ENCODE data around the gene GPR84.

GPR84 gene

GRCh38 chr12:54404061-54405004 lies 40.0 kb upstream of the GPR84 start:
- 63 to 70% methylated on average over 11 of the region's 11 CpGs for WGBS, 2 experiments
- Histone ChIP-seq H3K27me3 (ENCODE audit: control insufficient read depth, insufficient read depth, low read length, poor library complexity, severe bottlenecking) (no peaks in the 10 kb centered on the region), H3K9me3 (ENCODE audit: control insufficient read depth, low read length) (no peaks in the 10 kb centered on the region), H3K36me3 (ENCODE audit: control insufficient read depth, insufficient read depth, low read length) (peaks cover 71% of the 10 kb centered on the region), H3K4me3 (ENCODE audit: insufficient read depth, low read depth, low read length) (no peak overlapping the region), H3K4me1 (ENCODE audit: control insufficient read depth, insufficient read depth, low read length) (no peaks in the 10 kb centered on the region), H3K27ac (ENCODE audit: insufficient read depth, low read depth, low read length, poor library complexity, severe bottlenecking) (no peak overlapping the region)

- H3K36me3 ChIP-seq (ENCODE audit: control insufficient read depth, insufficient read depth, low read length): peaks cover 68% of the 10 kb centered on the region
- H3K4me1 ChIP-seq (ENCODE audit: control insufficient read depth, insufficient read depth, low read length): no peaks in the 10 kb centered on the region
- H3K27me3 ChIP-seq (ENCODE audit: control insufficient read depth, insufficient read depth, low read length, poor library complexity, severe bottlenecking): no peaks in the 10 kb centered on the region
- H3K9me3 ChIP-seq (ENCODE audit: control insufficient read depth, low read length): no peaks in the 10 kb centered on the region
- H3K27ac ChIP-seq (ENCODE audit: insufficient read depth, low read depth, low read length, poor library complexity, severe bottlenecking): no peak overlapping the region
- H3K4me3 ChIP-seq (ENCODE audit: insufficient read depth, low read depth, low read length): no peak overlapping the region
- WGBS, 2 experiments: 89 to 100% methylated on average over 1 to 2 of the region's 2 CpGs
Observed at GRCh38 chr12:54401119-54401518, 36.8 kb upstream of the GPR84 start.

GRCh38 chr12:54398995-54399793 lies 34.9 kb upstream of the GPR84 start:
- Histone ChIP-seq H3K4me1 (ENCODE audit: control insufficient read depth, insufficient read depth, low read length) (no peaks in the 10 kb centered on the region), H3K36me3 (ENCODE audit: control insufficient read depth, insufficient read depth, low read length) (peaks cover 62% of the 10 kb centered on the region), H3K9me3 (ENCODE audit: control insufficient read depth, low read length) (no peaks in the 10 kb centered on the region), H3K27me3 (ENCODE audit: control insufficient read depth, insufficient read depth, low read length, poor library complexity, severe bottlenecking) (no peaks in the 10 kb centered on the region), H3K4me3 (ENCODE audit: insufficient read depth, low read depth, low read length) (no peak overlapping the region), H3K27ac (ENCODE audit: insufficient read depth, low read depth, low read length, poor library complexity, severe bottlenecking) (no peak overlapping the region)
- 78 to 82% methylated on average over 8 of the region's 8 CpGs for WGBS, 2 experiments

GRCh38 chr12:54398218-54398617 lies 33.9 kb upstream of the GPR84 start:
- H3K27ac ChIP-seq (ENCODE audit: insufficient read depth, low read depth, low read length, poor library complexity, severe bottlenecking): no peak overlapping the region
- H3K4me1 ChIP-seq (ENCODE audit: control insufficient read depth, insufficient read depth, low read length): peaks cover 9% of the 10 kb centered on the region
- H3K36me3 ChIP-seq (ENCODE audit: control insufficient read depth, insufficient read depth, low read length): peaks cover 53% of the 10 kb centered on the region
- H3K9me3 ChIP-seq (ENCODE audit: control insufficient read depth, low read length): no peaks in the 10 kb centered on the region
- no peaks in the 10 kb centered on the region for H3K27me3 ChIP-seq (ENCODE audit: control insufficient read depth, insufficient read depth, low read length, poor library complexity, severe bottlenecking)
- no peak overlapping the region for H3K4me3 ChIP-seq (ENCODE audit: insufficient read depth, low read depth, low read length)
- WGBS, 2 experiments: 94 to 97% methylated on average over 2 of the region's 2 CpGs

- no peak overlapping the region for H3K4me3 ChIP-seq (ENCODE audit: insufficient read depth, low read depth, low read length)
- 95 to 97% methylated on average over 1 of the region's 1 CpG for WGBS, 2 experiments
- H3K9me3 ChIP-seq (ENCODE audit: control insufficient read depth, low read length): no peaks in the 10 kb centered on the region
- H3K27ac ChIP-seq (ENCODE audit: insufficient read depth, low read depth, low read length, poor library complexity, severe bottlenecking): no peak overlapping the region
- H3K36me3 ChIP-seq (ENCODE audit: control insufficient read depth, insufficient read depth, low read length): peaks cover 45% of the 10 kb centered on the region
- no peaks in the 10 kb centered on the region for H3K27me3 ChIP-seq (ENCODE audit: control insufficient read depth, insufficient read depth, low read length, poor library complexity, severe bottlenecking)
- H3K4me1 ChIP-seq (ENCODE audit: control insufficient read depth, insufficient read depth, low read length): peaks cover 14% of the 10 kb centered on the region
Observed at GRCh38 chr12:54397157-54397556, 32.9 kb upstream of the GPR84 start.

GRCh38 chr12:54395545-54395944 lies 31.3 kb upstream of the GPR84 start:
- Histone ChIP-seq H3K9me3 (ENCODE audit: control insufficient read depth, low read length) (no peaks in the 10 kb centered on the region), H3K4me1 (ENCODE audit: control insufficient read depth, insufficient read depth, low read length) (peaks cover 14% of the 10 kb centered on the region), H3K27ac (ENCODE audit: insufficient read depth, low read depth, low read length, poor library complexity, severe bottlenecking) (no peak overlapping the region), H3K4me3 (ENCODE audit: insufficient read depth, low read depth, low read length) (no peak overlapping the region), H3K27me3 (ENCODE audit: control insufficient read depth, insufficient read depth, low read length, poor library complexity, severe bottlenecking) (no peaks in the 10 kb centered on the region), H3K36me3 (ENCODE audit: control insufficient read depth, insufficient read depth, low read length) (peaks cover 34% of the 10 kb centered on the region)

GRCh38 chr12:54394986-54395385 lies 30.7 kb upstream of the GPR84 start:
- 91 to 94% methylated on average over 1 of the region's 1 CpG for WGBS, 2 experiments
- Histone ChIP-seq H3K27ac (ENCODE audit: insufficient read depth, low read depth, low read length, poor library complexity, severe bottlenecking) (no peak overlapping the region), H3K27me3 (ENCODE audit: control insufficient read depth, insufficient read depth, low read length, poor library complexity, severe bottlenecking) (no peaks in the 10 kb centered on the region), H3K4me1 (ENCODE audit: control insufficient read depth, insufficient read depth, low read length) (peaks cover 17% of the 10 kb centered on the region), H3K4me3 (ENCODE audit: insufficient read depth, low read depth, low read length) (no peak overlapping the region), H3K36me3 (ENCODE audit: control insufficient read depth, insufficient read depth, low read length) (peaks cover 28% of the 10 kb centered on the region), H3K9me3 (ENCODE audit: control insufficient read depth, low read length) (no peaks in the 10 kb centered on the region)

- H3K36me3 ChIP-seq (ENCODE audit: control insufficient read depth, insufficient read depth, low read length): peaks cover 27% of the 10 kb centered on the region
- WGBS, 2 experiments: 29 to 36% methylated on average over 4 of the region's 4 CpGs
- no peak overlapping the region for H3K27ac ChIP-seq (ENCODE audit: insufficient read depth, low read depth, low read length, poor library complexity, severe bottlenecking)
- no peaks in the 10 kb centered on the region for H3K9me3 ChIP-seq (ENCODE audit: control insufficient read depth, low read length)
- H3K4me1 ChIP-seq (ENCODE audit: control insufficient read depth, insufficient read depth, low read length): peaks cover 24% of the 10 kb centered on the region
- no peak overlapping the region for H3K4me3 ChIP-seq (ENCODE audit: insufficient read depth, low read depth, low read length)
- H3K27me3 ChIP-seq (ENCODE audit: control insufficient read depth, insufficient read depth, low read length, poor library complexity, severe bottlenecking): no peaks in the 10 kb centered on the region
Observed at GRCh38 chr12:54394281-54394719, 30.0 kb upstream of the GPR84 start.

- no peaks in the 10 kb centered on the region for H3K27me3 ChIP-seq (ENCODE audit: control insufficient read depth, insufficient read depth, low read length, poor library complexity, severe bottlenecking)
- no peak overlapping the region for H3K4me3 ChIP-seq (ENCODE audit: insufficient read depth, low read depth, low read length)
- peak overlapping the region; percentile 30 for H3K27ac ChIP-seq (ENCODE audit: insufficient read depth, low read depth, low read length, poor library complexity, severe bottlenecking)
- H3K4me1 ChIP-seq (ENCODE audit: control insufficient read depth, insufficient read depth, low read length): peaks cover 29% of the 10 kb centered on the region
- peaks cover 27% of the 10 kb centered on the region for H3K36me3 ChIP-seq (ENCODE audit: control insufficient read depth, insufficient read depth, low read length)
- WGBS, 2 experiments: 75 to 81% methylated on average over 3 of the region's 3 CpGs
- H3K9me3 ChIP-seq (ENCODE audit: control insufficient read depth, low read length): no peaks in the 10 kb centered on the region
Observed at GRCh38 chr12:54393743-54394142, 29.5 kb upstream of the GPR84 start.

- H3K4me3 ChIP-seq (ENCODE audit: insufficient read depth, low read depth, low read length): no peak overlapping the region
- WGBS, 2 experiments: 60 to 62% methylated on average over 6 of the region's 6 CpGs
- peaks cover 23% of the 10 kb centered on the region for H3K36me3 ChIP-seq (ENCODE audit: control insufficient read depth, insufficient read depth, low read length)
- H3K9me3 ChIP-seq (ENCODE audit: control insufficient read depth, low read length): no peaks in the 10 kb centered on the region
- peaks cover 34% of the 10 kb centered on the region for H3K4me1 ChIP-seq (ENCODE audit: control insufficient read depth, insufficient read depth, low read length)
- no peaks in the 10 kb centered on the region for H3K27me3 ChIP-seq (ENCODE audit: control insufficient read depth, insufficient read depth, low read length, poor library complexity, severe bottlenecking)
- H3K27ac ChIP-seq (ENCODE audit: insufficient read depth, low read depth, low read length, poor library complexity, severe bottlenecking): peak overlapping the region; percentile 30
Observed at GRCh38 chr12:54393207-54393609, 28.9 kb upstream of the GPR84 start.
